NB4 (cell line): ENCODE measurements around the gene TPM3.

Experiments used
- CTCF ChIP-seq: IDR thresholded peaks from one replicate; pipeline ENCODE4 v1.5.1; 2012; ENCODE audit warnings: low read depth, low read length
- POLR2A ChIP-seq: IDR thresholded peaks from 2 replicates; pipeline ENCODE4 v1.6.1; 2011; ENCODE audit warnings: mild to moderate bottlenecking; ENCODE audit not compliant: insufficient read length; ENCODE audit errors: extremely low read depth

GRCh38 chr1:154176337-154176736, 15.6 kb downstream of the TPM3 start:
- TF ChIP-seq CTCF (no peak), POLR2A (no peak)
